ENCODE results near the gene RER1.

RER1 gene

DNA sequence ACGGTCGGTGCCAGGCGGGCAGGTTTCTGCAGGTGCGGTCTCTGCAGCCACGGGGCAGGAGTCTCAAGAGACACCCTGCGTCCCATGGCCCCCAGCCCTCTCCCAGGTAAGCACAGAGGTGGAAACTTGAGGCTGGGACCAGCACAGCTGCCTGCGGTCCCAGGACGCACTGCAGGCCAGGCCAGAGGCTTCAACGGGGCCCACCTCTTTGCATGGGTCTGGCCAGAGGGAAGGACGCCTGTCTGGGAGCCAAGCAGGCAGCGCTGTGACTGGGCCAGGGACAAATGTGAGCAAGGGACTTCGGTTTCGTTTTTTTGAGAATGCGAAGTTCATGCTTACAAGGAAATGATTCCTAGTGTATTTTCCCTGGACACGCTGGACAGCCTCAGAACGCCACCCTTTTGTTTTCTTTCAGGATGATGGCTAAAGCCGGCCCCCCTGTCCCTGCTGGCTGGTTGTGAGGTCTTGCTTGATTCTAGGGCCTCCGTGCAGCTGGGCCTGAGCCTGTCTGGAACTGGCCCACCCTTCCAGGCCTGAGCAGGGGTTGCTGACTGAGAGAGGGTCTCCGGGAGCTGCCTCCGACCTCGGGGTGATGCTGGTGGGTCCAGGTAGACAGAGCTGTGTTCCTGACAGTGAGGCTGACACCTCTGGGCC, 38.6 kb upstream of the RER1 start:
- no peak overlapping the region for H3K4me3 ChIP-seq (ENCODE audit: low read length)
- DNase-seq (ENCODE audit: low read depth, low spot score), result no peak

DNA sequence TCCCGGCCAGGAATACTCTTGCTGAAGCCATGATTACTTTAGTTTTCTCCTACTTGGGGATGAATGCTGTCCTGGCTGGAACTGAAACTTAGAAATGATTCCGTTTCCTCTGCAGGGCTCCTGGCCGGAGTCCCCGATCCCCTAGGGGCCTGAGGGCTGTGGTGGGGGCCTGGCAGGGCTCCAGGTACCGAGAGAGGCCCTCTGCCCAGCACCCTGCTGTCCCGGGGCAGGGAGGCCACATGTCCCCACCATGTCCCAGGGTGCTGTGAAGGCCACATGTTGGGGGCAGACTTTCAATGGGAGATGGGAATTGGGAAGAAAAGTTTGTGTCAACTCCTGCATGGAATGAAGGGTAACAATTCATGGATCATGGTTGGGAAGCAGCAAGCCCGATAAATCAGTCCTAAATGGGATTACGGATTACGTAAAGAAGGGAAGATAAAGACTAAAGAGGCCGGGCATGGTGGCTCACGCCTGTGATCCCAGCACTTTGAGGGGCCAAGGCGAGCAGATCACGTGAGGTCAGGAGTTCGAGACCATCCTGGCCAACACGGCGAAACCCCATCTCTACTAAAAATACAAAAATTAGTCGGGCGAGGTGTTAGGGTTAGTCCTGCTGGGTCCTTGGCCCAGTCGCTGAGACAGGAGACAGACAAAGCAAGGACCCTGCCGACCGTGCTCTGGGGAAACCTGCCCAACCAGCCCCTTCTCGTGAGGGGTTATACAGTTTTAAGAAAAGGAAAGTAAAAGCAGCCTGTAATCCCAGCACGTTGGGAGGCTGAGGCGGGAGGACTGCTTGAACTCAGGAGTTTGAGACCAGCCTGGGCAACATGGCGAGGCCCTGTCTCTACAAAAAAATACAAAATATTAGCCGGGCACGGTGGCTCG, 37.8 kb upstream of the RER1 start:
- no peak for DNase-seq (ENCODE audit: low read depth, low spot score)
- no peak overlapping the region for H3K4me3 ChIP-seq (ENCODE audit: low read length)

- no peak overlapping the region for H3K4me3 ChIP-seq (ENCODE audit: low read length)
- no peak for DNase-seq (ENCODE audit: low read depth, low spot score)
Observed at GRCh38 chr1:2354511-2355372, 36.9 kb upstream of the RER1 start.

- DNase-seq (ENCODE audit: low read depth, low spot score), result no peak
- no peak overlapping the region for H3K4me3 ChIP-seq (ENCODE audit: low read length)
Observed at GRCh38 chr1:2355373-2356261, 36.0 kb upstream of the RER1 start.

DNA sequence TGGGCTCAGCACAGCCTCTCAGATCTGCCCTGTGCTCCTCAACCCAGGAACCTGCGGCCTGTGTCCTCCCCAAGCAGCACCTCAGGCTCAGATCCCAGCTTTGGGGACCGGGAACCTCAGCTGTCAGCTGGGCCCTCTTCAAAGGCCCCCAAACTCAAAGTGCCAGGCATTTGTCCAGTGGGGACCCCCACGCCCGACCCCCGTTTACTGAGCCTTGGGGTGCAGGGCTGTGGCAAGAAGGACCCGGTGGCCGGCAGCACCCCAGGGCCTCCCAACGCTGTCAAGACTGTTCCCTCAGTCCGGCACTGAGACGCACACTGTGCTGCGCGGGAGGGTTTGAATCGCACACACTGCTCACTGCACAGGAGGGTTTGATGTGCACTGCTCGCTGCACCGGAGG, 35.2 kb upstream of the RER1 start:
- no peak overlapping the region for H3K4me3 ChIP-seq (ENCODE audit: low read length)

GRCh38 chr1:2356911-2357845, 34.5 kb upstream of the RER1 start:
- no peak for DNase-seq (ENCODE audit: low read depth, low spot score)
- H3K4me3 ChIP-seq (ENCODE audit: low read length), result no peak overlapping the region

More for the DNA sequence above, 35.2 kb upstream of the RER1 start:
- no peak for DNase-seq (ENCODE audit: low read depth, low spot score)

DNA sequence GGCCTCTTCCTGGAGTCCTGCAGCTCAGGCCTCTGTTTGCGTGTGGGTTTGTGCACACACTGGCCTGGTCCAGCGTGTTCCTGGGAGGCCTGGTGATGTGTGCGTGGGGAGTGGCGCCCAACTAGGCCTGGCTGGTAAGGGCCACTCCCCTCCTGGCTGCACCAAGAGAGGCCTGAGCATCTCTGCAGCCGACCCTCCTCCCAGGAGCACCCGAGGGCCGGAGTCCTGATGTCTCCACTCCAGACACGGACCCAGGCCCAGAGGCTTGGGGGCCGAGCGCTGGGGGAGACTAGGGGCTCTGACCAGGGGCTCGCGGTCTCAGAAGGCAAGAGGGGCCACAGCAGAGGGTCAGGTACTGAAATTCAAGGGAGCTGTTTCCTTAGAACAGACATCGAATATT, 33.6 kb upstream of the RER1 start:
- no peak overlapping the region for H3K4me3 ChIP-seq (ENCODE audit: low read length)
- no peak for DNase-seq (ENCODE audit: low read depth, low spot score)

- DNase-seq (ENCODE audit: low read depth, low spot score), result no peak
- H3K4me3 ChIP-seq (ENCODE audit: low read length), result no peak overlapping the region
Observed at GRCh38 chr1:2358651-2359640, 32.7 kb upstream of the RER1 start.

- no peak overlapping the region for H3K4me3 ChIP-seq (ENCODE audit: low read length)
- DNase-seq (ENCODE audit: low read depth, low spot score), result no peak
Observed at GRCh38 chr1:2360588-2361364, 30.9 kb upstream of the RER1 start.

DNA sequence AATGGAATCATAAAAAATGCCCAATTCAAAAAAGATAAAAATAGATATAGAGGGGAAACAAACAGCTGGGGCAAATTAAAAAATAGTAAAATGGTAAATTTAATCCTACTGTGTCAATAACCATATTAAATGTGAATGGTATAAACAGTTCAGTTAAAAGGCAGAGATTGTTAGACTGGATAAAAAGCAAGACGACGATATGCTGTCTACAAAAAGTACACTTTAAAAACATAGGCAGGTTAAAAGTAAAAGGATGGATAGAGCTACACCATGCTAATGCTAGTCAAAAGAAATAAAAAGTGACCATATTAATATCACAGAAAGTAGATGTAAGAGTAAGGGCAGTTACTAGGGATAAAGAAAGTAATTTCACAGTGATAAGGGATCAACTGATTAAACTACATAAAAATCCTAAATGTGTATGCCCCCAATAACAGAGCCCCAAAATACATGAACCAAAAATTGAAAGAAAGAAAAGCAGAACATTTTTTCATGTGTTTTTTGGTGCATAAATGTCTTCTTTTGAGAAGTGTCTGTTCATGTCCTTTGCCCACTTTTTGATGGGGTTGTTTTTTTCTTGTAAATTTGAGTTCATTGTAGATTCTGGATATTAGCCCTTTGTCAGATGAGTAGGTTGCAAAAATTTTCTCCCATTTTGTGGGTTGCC, 27.7 kb upstream of the RER1 start:
- H3K4me3 ChIP-seq (ENCODE audit: low read length), result no peak overlapping the region
- no peak for DNase-seq (ENCODE audit: low read depth, low spot score)

- DNase-seq (ENCODE audit: low read depth, low spot score), result no peak
- no peak overlapping the region for H3K4me3 ChIP-seq (ENCODE audit: low read length)
Observed at GRCh38 chr1:2368053-2368744, 23.4 kb upstream of the RER1 start.

GRCh38 chr1:2372551-2373490, 18.8 kb upstream of the RER1 start:
- no peak overlapping the region for H3K4me3 ChIP-seq (ENCODE audit: low read length)
- no peak for DNase-seq (ENCODE audit: low read depth, low spot score)

- DNase-seq (ENCODE audit: low read depth, low spot score), result no peak
- no peak overlapping the region for H3K4me3 ChIP-seq (ENCODE audit: low read length)
Observed at GRCh38 chr1:2373551-2374251, 17.9 kb upstream of the RER1 start.
